Activated gamma-delta T cell treated with Interleukin-2 at 50 U/mL for 16 hours (primary cell): Measurements from ENCODE around the gene DKKL1.

Source experiments
- DNase-seq: peaks from one replicate; pipeline ENCODE4 v3.0.0-alpha.2; 2020

The DKKL1 gene

GRCh38 chr19:49400029-49400428 lies 36.4 kb downstream of the DKKL1 start:
- DNase-seq: no peak

GRCh38 chr19:49403404-49404187 lies 39.9 kb downstream of the DKKL1 start:
- DNase-seq: no peak

- no peak for DNase-seq
Measured at GRCh38 chr19:49407079-49407478, 43.4 kb downstream of the DKKL1 start.

GRCh38 chr19:49407482-49408015 lies 43.9 kb downstream of the DKKL1 start:
- DNase-seq: no peak

- no peak for DNase-seq
Measured at GRCh38 chr19:49408816-49409440, 45.3 kb downstream of the DKKL1 start.

- DNase-seq: no peak
Measured at GRCh38 chr19:49409441-49410029, 45.9 kb downstream of the DKKL1 start.

- no peak for DNase-seq
Measured at GRCh38 chr19:49411681-49412326, 48.1 kb downstream of the DKKL1 start.

GRCh38 chr19:49413348-49413747 lies 49.7 kb downstream of the DKKL1 start:
- DNase-seq: no peak

GRCh38 chr19:49414256-49414655 lies 50.6 kb downstream of the DKKL1 start:
- no peak for DNase-seq

- no peak for DNase-seq
Measured at GRCh38 chr19:49415102-49415809, 51.6 kb downstream of the DKKL1 start.

GRCh38 chr19:49415810-49416200 lies 52.1 kb downstream of the DKKL1 start:
- DNase-seq: no peak

- no peak for DNase-seq
Measured at GRCh38 chr19:49417088-49417487, 53.4 kb downstream of the DKKL1 start.

- no peak for DNase-seq
Measured at GRCh38 chr19:49418511-49418910, 54.8 kb downstream of the DKKL1 start.

- no peak for DNase-seq
Measured at GRCh38 chr19:49419173-49419572, 55.5 kb downstream of the DKKL1 start.

- DNase-seq: no peak
Measured at GRCh38 chr19:49420227-49420626, 56.5 kb downstream of the DKKL1 start.

GRCh38 chr19:49421039-49421877 lies 57.6 kb downstream of the DKKL1 start:
- no peak for DNase-seq

GRCh38 chr19:49421878-49422202 lies 58.2 kb downstream of the DKKL1 start:
- DNase-seq: no peak

GRCh38 chr19:49422407-49423070 lies 58.9 kb downstream of the DKKL1 start:
- peak; percentile 30 for DNase-seq

- DNase-seq: no peak
Measured at GRCh38 chr19:49423071-49423984, 59.7 kb downstream of the DKKL1 start, which contains the start of gene PTH2. Gene PTH2 (minus strand): TSS chr19:49423441. CDS start chr19:49423339, 102 bp downstream.

GRCh38 chr19:49423985-49424303 lies 60.3 kb downstream of the DKKL1 start:
- peak; percentile 31 for DNase-seq
